ENCODE data around the gene GTF2A1L.

DNA sequence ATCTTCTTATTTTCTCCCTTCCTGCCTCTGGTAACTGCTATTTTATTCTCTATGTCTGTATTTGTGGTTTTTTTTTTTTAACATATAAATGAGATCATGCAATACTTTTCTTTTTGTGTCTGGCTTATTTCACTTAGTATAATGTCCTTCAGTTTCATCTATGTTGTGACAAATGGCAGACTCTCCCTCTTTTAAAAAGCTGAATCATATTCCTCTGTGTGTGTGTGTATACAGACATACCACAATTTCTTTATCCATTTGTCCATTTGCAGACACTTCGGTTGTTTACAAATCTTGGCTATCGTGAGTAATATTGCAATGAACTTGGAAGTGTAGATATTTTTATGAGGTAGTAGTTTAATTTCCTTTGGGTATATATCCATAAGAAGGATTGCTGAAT, 7.0 kb downstream of the GTF2A1L start:
- TF ChIP-seq POLR2A (IDR thresholded peaks at IDR 0.05; ENCODE audit: low read depth, low read length) (no peak), EZH2 (IDR thresholded peaks at IDR 0.05; ENCODE audit: borderline replicate concordance, low read depth, low read length, severe bottlenecking) (no peak), JUN (IDR thresholded peaks at IDR 0.05; ENCODE audit: borderline replicate concordance, insufficient read depth, insufficient read length, low read depth) (no peak)
- TF ChIP-seq, protein P1, sequence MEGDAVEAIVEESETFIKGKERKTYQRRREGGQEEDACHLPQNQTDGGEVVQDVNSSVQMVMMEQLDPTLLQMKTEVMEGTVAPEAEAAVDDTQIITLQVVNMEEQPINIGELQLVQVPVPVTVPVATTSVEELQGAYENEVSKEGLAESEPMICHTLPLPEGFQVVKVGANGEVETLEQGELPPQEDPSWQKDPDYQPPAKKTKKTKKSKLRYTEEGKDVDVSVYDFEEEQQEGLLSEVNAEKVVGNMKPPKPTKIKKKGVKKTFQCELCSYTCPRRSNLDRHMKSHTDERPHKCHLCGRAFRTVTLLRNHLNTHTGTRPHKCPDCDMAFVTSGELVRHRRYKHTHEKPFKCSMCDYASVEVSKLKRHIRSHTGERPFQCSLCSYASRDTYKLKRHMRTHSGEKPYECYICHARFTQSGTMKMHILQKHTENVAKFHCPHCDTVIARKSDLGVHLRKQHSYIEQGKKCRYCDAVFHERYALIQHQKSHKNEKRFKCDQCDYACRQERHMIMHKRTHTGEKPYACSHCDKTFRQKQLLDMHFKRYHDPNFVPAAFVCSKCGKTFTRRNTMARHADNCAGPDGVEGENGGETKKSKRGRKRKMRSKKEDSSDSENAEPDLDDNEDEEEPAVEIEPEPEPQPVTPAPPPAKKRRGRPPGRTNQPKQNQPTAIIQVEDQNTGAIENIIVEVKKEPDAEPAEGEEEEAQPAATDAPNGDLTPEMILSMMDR (IDR thresholded peaks at IDR 0.05; ENCODE audit: extremely low read depth in 1 of 2, insufficient read depth in 1 of 2, low read depth in 1 of 2, low read length in 2 of 2) = no peak
